K562 (cell line): ENCODE measurements around the gene FGF2. TPM values are rescaled to one million over a fixed set of nuclear protein-coding genes. Genes with fewer than 3 reads are reported as not detected.

Source experiments
- BRD9 ChIP-seq: fragments of 450-650 bp; IDR thresholded peaks from 2 replicates; pipeline ENCODE4 v1.6.1; 2018; ENCODE audit warnings: low read depth; ENCODE audit not compliant: partially characterized antibody
- CLOCK ChIP-seq: fragments of 250-450 bp; sonication (Bioruptor Pico); IDR thresholded peaks from 2 replicates; pipeline ENCODE4 v1.4.0; 2020; ENCODE audit warnings: mild to moderate bottlenecking, moderate library complexity, borderline replicate concordance
- ELF1 ChIP-seq: fragments of 200-800 bp; sonication (Bioruptor generic); IDR thresholded peaks from 2 replicates; pipeline ENCODE4 v1.6.1; 2016; ENCODE audit warnings: missing genetic modification characterization, missing compliant biosample characterization
- ETS1 ChIP-seq: conservative IDR thresholded peaks from 2 replicates; pipeline ENCODE4 v1.6.1; 2011; ENCODE audit warnings: low read depth, mild to moderate bottlenecking, low read length; ENCODE audit not compliant: control insufficient read depth
- FOXA1 ChIP-seq: fragments of 450-650 bp; IDR thresholded peaks from 2 replicates; pipeline ENCODE4 v1.6.1; 2016; ENCODE audit warnings: mild to moderate bottlenecking, borderline replicate concordance
- HES1 ChIP-seq: fragments of 450-650 bp; IDR thresholded peaks from 2 replicates; pipeline ENCODE4 v1.6.1; 2016; ENCODE audit warnings: low read depth, mild to moderate bottlenecking, moderate library complexity
- MBD1 ChIP-seq: fragments of 250-450 bp; sonication (Bioruptor Pico); IDR thresholded peaks from 2 replicates; pipeline ENCODE4 v1.8.0; 2022; ENCODE audit warnings: inconsistent platforms
- MNT ChIP-seq, 2 experiments: fragments of 450-650 bp; conservative IDR thresholded peaks; 2 replicates each; pipeline ENCODE4 v1.6.1; 2017; ENCODE audit warnings: mild to moderate bottlenecking in 2 of 2, moderate library complexity in 2 of 2
- ZBTB49 ChIP-seq: sonication (generic); formaldehyde crosslinking; IDR thresholded peaks from 2 replicates; pipeline ENCODE4 v1.8.0; 2022; ENCODE audit warnings: missing genetic modification reagents, mild to moderate bottlenecking, borderline replicate concordance
- ZNF239 ChIP-seq: fragments of 250-450 bp; sonication (Bioruptor Pico); IDR thresholded peaks from 2 replicates; pipeline ENCODE4 v1.4.0; 2020; ENCODE audit warnings: mild to moderate bottlenecking
- ZNF589 ChIP-seq: fragments of 200-800 bp; sonication (Bioruptor generic); IDR thresholded peaks from 2 replicates; pipeline ENCODE4 v1.6.1; 2016; ENCODE audit warnings: low read depth, missing genetic modification characterization, missing compliant biosample characterization
- polyA plus RNA-seq, 8 experiments: library from polyadenylated mRNA; depleted of rRNA in 4 of 8; stranded (reverse) in 5 of 8; unstranded in 3 of 8; fragments of >200 nt; fragmentation: Nextera tagmentation in 2 of 8; fragmentation: Illumina TruSeq in 1 of 8; extraction: Ambion mirVana in 2 of 8; extraction: Trizol in 1 of 8; gene quantifications; 2 replicates each; pipeline versions ENCODE4 v1.2.1 to v1.2.3, GENCODE V29; 2011 to 2014; ENCODE audit warnings: inconsistent platforms in 1 of 8, missing spikeins in 1 of 8
- total RNA-seq, 7 experiments: library from RNA; depleted of rRNA in 6 of 7; stranded (reverse); fragments of >200 nt in 6 of 7; fragmentation: Illumina TruSeq in 2 of 7; extraction: Trizol in 2 of 7; gene quantifications; 2 replicates each; pipeline versions ENCODE4 v1.2.1 to v1.2.3, GENCODE V29; 2011 to 2021; ENCODE audit warnings: low replicate concordance in 1 of 7
- TF ChIP-seq, protein P1 (sequence below): sonication (generic); formaldehyde crosslinking; IDR thresholded peaks from 2 replicates; pipeline ENCODE4 v1.5.0; 2020; ENCODE audit warnings: missing genetic modification reagents
- TF ChIP-seq, protein P2 (sequence below): fragments of 200-400 bp; formaldehyde crosslinking; IDR thresholded peaks from 2 replicates; pipeline ENCODE4 v1.6.1; 2017; ENCODE audit warnings: mild to moderate bottlenecking, low read depth, low read length, moderate library complexity

Gene FGF2
- total and polyA plus RNA-seq, 9 of the 15 experiments (the other 6 are each of a cell fraction or from before 2014, with no cell fraction given), result 2.5 to 19.4 (median 9.2) TPM

DNA sequence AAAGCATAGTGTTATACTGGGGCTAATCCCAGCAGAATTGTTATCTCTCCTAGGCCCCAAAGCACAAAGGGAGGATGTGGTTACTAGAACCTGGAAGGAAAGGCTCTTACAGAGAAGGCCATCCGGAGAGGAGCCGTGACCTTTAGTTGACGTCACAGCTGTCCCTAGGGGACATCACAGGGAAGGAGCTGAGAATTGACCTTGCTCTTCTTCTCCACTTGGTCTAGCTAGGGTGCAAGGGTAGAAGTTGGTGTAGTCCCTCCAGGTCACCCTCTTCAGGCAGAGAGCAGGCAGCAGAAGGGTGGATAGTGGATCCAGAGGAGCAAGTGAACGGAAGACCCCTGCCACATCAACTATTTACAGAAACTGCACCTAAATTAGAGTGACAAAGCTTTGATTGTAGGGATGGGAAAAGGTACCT is 22.8 kb upstream of the FGF2 start (continued):
- TF ChIP-seq MBD1 (CRISPR knock-in tag), result no peak
- no peak for TF ChIP-seq ETS1
- TF ChIP-seq ELF1 (tag), result no peak
- no peak for TF ChIP-seq BRD9
- TF ChIP-seq MNT (conservative IDR thresholded peaks at IDR 0.05), result no peak
- TF ChIP-seq ZBTB49 (CRISPR knock-in tag), result no peak
- no peak for TF ChIP-seq FOXA1
- no peak for TF ChIP-seq ZNF239 (CRISPR knock-in tag)
- TF ChIP-seq ZNF589 (CRISPR knock-in tag), result no peak
- TF ChIP-seq HES1, result 0 out of 2 replicates have a peak, but pooled peaks have one; percentile 19
- TF ChIP-seq, protein P1, sequence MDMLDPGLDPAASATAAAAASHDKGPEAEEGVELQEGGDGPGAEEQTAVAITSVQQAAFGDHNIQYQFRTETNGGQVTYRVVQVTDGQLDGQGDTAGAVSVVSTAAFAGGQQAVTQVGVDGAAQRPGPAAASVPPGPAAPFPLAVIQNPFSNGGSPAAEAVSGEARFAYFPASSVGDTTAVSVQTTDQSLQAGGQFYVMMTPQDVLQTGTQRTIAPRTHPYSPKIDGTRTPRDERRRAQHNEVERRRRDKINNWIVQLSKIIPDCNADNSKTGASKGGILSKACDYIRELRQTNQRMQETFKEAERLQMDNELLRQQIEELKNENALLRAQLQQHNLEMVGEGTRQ (CRISPR knock-in tag), result no peak
- TF ChIP-seq, protein P2, sequence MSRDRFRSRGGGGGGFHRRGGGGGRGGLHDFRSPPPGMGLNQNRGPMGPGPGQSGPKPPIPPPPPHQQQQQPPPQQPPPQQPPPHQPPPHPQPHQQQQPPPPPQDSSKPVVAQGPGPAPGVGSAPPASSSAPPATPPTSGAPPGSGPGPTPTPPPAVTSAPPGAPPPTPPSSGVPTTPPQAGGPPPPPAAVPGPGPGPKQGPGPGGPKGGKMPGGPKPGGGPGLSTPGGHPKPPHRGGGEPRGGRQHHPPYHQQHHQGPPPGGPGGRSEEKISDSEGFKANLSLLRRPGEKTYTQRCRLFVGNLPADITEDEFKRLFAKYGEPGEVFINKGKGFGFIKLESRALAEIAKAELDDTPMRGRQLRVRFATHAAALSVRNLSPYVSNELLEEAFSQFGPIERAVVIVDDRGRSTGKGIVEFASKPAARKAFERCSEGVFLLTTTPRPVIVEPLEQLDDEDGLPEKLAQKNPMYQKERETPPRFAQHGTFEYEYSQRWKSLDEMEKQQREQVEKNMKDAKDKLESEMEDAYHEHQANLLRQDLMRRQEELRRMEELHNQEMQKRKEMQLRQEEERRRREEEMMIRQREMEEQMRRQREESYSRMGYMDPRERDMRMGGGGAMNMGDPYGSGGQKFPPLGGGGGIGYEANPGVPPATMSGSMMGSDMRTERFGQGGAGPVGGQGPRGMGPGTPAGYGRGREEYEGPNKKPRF, result no peak
- no peak for TF ChIP-seq CLOCK (CRISPR knock-in tag)
